Measurements from ENCODE around the gene SPACDR.
A peak's percentile ranks its signal among the peaks of the same experiment; 100 is the strongest.

DNA sequence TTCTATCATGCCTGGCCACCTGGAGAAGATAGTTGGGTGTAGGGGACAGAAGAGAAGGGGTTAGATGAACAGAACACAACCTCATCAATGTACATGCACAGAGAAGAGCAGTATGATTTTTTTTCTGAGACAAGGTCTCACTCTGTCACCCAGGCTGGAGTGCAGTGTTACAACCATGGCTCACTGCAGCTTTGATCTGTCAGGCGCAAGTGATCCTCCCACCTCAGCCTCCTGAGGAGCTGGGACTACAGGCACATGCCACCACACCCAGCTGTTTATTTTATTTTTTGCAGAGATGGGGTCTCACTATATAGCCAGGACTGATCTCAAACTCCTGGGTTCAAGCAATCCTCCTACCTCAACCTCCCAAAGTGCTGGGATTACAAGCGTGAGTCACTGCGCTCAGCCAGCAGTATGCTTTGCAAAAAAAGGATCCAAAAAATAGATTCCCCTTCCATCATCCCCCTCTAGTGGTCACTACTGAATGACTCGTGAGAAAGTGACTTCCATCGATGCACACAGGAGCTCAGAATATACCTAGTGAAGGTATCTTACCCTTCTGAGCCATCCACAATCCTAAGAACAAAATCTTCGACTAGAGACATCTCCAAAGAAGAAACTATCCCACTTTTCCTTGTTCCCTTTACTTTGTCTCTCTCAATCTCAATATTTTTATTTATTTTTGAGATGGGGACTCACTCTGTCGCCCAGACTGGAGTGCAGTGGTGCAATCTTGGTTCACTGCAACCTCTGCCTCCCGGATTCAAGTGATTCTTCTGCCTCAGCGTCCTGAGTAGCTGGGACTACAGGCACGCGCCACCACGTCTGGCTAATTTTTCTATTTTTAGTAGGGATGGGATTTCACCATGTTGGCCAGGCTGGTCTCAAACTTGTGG, 56.5 kb downstream of the SPACDR start:
- TF ChIP-seq, protein P1, sequence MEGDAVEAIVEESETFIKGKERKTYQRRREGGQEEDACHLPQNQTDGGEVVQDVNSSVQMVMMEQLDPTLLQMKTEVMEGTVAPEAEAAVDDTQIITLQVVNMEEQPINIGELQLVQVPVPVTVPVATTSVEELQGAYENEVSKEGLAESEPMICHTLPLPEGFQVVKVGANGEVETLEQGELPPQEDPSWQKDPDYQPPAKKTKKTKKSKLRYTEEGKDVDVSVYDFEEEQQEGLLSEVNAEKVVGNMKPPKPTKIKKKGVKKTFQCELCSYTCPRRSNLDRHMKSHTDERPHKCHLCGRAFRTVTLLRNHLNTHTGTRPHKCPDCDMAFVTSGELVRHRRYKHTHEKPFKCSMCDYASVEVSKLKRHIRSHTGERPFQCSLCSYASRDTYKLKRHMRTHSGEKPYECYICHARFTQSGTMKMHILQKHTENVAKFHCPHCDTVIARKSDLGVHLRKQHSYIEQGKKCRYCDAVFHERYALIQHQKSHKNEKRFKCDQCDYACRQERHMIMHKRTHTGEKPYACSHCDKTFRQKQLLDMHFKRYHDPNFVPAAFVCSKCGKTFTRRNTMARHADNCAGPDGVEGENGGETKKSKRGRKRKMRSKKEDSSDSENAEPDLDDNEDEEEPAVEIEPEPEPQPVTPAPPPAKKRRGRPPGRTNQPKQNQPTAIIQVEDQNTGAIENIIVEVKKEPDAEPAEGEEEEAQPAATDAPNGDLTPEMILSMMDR (IDR thresholded peaks at IDR 0.05; ENCODE audit: insufficient read depth, low read depth, low read length), result peak; percentile 71
- no peak for TF ChIP-seq EZH2 (IDR thresholded peaks at IDR 0.05; ENCODE audit: insufficient read depth, low read length)
